Body of pancreas (tissue), 4 donors: ENCODE measurements around the gene PGF.

Experiments
- CTCF ChIP-seq, 7 experiments: fragments of 450-650 bp in 4 of 7; fragments of 200-600 bp in 3 of 7; sonication (generic) in 3 of 7; IDR thresholded peaks; one replicate each; pipeline ENCODE4 v1.5.1; 2016 to 2019; ENCODE audit warnings: antibody characterized with exemption in 7 of 7
- POLR2A ChIP-seq, 3 donors: fragments of 450-650 bp; IDR thresholded peaks; one replicate each; pipeline ENCODE4 v1.6.1; 2016; ENCODE audit warnings: antibody characterized with exemption in 3 of 3, mild to moderate bottlenecking in 2 of 3

- TF ChIP-seq CTCF (IDR thresholded peaks at IDR 0.05) (no peak), POLR2A (IDR thresholded peaks at IDR 0.05) (no peak)
These were observed 46.5 kb upstream of the PGF start for GRCh38 chr14:75001899-75002298.
